Pancreas (tissue), 10 donors: ENCODE data around the gene VAT1. TPM values are rescaled to one million over a fixed set of nuclear protein-coding genes. Genes with fewer than 3 reads are reported as not detected.

ENCODE experiments used
- ATAC-seq, 4 donors: fragments of 200-7000 bp; cut with Tn5 transposase; one replicate each; pipeline versions ENCODE4 v1.8.0 to v1.9.1; 2020; ENCODE audit warnings: mild to moderate bottlenecking in 4 of 4, moderate library complexity in 4 of 4
- DNase-seq, 6 donors: peaks; one replicate each; pipeline ENCODE4 v3.0.0-alpha.2; 2020
- FAIRE-seq: peaks from 2 replicates; lab custom pipeline; 2012; peaks lifted over from hg19 to GRCh38; lab: Jason Lieb, UNC
- H3K27ac ChIP-seq, 4 donors: fragments of 200-600 bp; sonication (generic); 1 replicate in 3 of 4; 2 replicates in 1 of 4; pipeline versions ENCODE4 v1.5.0 to v1.8.0; 2020
- H3K27me3 ChIP-seq, 4 donors: fragments of 200-600 bp; one replicate each; pipeline ENCODE4 v1.8.0; 2021
- H3K36me3 ChIP-seq, 3 donors: fragments of 200-600 bp; sonication (generic) in 1 of 3; one replicate each; pipeline versions ENCODE4 v1.5.0 to v1.8.0; 2020 to 2021
- H3K4me1 ChIP-seq, 3 donors: fragments of 200-600 bp; one replicate each; pipeline ENCODE4 v1.8.0; 2021
- H3K4me3 ChIP-seq, 4 donors: fragments of 200-600 bp; sonication (generic) in 2 of 4; one replicate each; pipeline versions ENCODE4 v1.5.0 to v1.8.0; 2020 to 2021
- H3K9me3 ChIP-seq, 4 donors: fragments of 200-600 bp; one replicate each; pipeline ENCODE4 v1.8.0; 2021
- WGBS, 2 donors: extraction: QIAGEN DNeasy Blood & Tissue Kit; methylation state at CpG; one replicate each; pipeline ENCODE4 v1.1.7; 2013; 5-methylcytosine and 5-hydroxymethylcytosine counted together
- intact Hi-C, 3 donors: fragments of 100-400 bp; cut with DNase I; formaldehyde crosslinking; loops; one replicate each; pipeline versions ENCODE4 v1.11.1 to v1.14.2; 2022
- polyA plus RNA-seq, 2 donors: library from polyadenylated mRNA; stranded (reverse); fragments of 200-250 nt; gene quantifications; one replicate each; pipeline ENCODE4 v1.2.3, GENCODE V29; 2013
- total RNA-seq, 6 donors: library from RNA; stranded (reverse); fragmentation: NEBNext Ultra II Directional in 4 of 6; extraction: Animal tissue kit (Norgen Biotek cat#: 25700) in 4 of 6; gene quantifications; one replicate each; pipeline versions ENCODE4 v1.2.1 to v1.2.4, GENCODE V29; 2021 to 2023
- TF ChIP-seq, protein P1 (sequence below), 4 donors: fragments of 200-600 bp; sonication (generic) in 3 of 4; IDR thresholded peaks; one replicate each; pipeline versions ENCODE4 v1.5.0 to v1.8.0; 2021; ENCODE audit warnings: antibody characterized with exemption in 4 of 4
- donor health status: healthy with polysubstance abuse.
- donor health status: DM: no; HTN: no; CAD: no; lungs with moderate emphysema.
- donor health status: DM: no; HTN: no; CAD: no.
- donor health status: control.
- donor health status: control.
- donor health status: Bipolar disorder and iron deficiency.
- donor health status: DM: yes; HTN: yes; CAD: no.
- donor health status: DM: no; HTN: no; CAD: no.
- donor health status: DM: no; HTN: no; CAD: no.
- donor health status: DM: yes; HTN: yes; CAD: no.

The VAT1 gene
- total and polyA plus RNA-seq, 8 donors = 47.9 to 132 (median 77.1) TPM

DNA sequence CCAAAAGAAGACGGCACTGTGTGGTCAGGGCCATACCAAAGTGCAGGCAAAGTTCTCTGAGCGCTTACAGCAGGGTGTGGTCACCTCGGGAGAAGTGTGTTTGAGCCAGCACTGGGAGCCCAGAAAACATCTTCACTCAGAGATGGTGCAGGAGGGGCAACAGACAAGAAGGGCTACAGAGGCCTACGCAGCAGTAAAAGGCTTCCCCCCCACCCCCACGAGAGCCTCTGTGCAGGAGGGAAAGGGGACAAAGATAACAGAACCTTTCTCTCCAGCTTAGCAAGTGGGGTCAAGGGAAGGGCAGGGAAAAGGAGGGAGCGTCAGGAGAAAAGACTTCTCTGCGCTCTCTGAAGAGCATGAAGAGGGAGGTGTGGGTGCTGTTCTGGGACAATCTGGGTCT is 2.8 kb downstream of the VAT1 start:
- Histone ChIP-seq H3K36me3 (no peaks in the 10 kb centered on the region), H3K27me3 (no peaks in the 10 kb centered on the region), H3K4me3 (peak overlapping the region in 1 of 4 donors; percentile 7), H3K27ac (peak overlapping the region in 1 of 4 donors; percentile 12), H3K9me3 (no peaks in the 10 kb centered on the region), H3K4me1 (peaks cover 3 to 12% (median 5%) of the 10 kb centered on the region in 3 donors)
- 63% methylated on average over 7 of the region's 7 CpGs for WGBS, 2 donors
- intact Hi-C loops = no loop called here
- DNase-seq = no peak
- ATAC-seq = no peak
- TF ChIP-seq, protein P1, sequence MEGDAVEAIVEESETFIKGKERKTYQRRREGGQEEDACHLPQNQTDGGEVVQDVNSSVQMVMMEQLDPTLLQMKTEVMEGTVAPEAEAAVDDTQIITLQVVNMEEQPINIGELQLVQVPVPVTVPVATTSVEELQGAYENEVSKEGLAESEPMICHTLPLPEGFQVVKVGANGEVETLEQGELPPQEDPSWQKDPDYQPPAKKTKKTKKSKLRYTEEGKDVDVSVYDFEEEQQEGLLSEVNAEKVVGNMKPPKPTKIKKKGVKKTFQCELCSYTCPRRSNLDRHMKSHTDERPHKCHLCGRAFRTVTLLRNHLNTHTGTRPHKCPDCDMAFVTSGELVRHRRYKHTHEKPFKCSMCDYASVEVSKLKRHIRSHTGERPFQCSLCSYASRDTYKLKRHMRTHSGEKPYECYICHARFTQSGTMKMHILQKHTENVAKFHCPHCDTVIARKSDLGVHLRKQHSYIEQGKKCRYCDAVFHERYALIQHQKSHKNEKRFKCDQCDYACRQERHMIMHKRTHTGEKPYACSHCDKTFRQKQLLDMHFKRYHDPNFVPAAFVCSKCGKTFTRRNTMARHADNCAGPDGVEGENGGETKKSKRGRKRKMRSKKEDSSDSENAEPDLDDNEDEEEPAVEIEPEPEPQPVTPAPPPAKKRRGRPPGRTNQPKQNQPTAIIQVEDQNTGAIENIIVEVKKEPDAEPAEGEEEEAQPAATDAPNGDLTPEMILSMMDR (IDR thresholded peaks at IDR 0.05) = no peak
- FAIRE-seq = no peak

DNA sequence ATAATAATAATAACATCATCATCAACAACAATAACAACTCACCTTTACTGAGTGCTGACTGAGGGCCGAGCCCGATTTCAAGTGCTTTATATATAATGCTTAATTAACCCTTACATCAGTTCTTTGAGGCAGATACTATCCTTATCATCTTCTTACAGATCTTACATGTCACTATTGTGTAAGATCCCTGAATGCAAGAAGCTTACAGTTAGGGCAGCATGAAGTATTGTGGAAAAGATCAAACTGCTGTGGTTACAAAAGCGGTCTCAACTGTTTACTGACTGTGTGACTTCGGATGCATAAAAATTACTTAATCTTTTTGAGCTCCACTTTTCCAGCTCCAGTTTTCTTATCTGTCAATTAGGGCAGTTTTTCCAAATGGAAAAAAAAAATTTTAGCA is 3.3 kb downstream of the VAT1 start:
- H3K27me3 ChIP-seq = no peaks in the 10 kb centered on the region
- H3K9me3 ChIP-seq = no peaks in the 10 kb centered on the region
- FAIRE-seq (no peak), ATAC-seq (no peak), DNase-seq (no peak)
- H3K4me3 ChIP-seq = no peak overlapping the region
- TF ChIP-seq, protein P1 (IDR thresholded peaks at IDR 0.05) = no peak
- no peaks in the 10 kb centered on the region for H3K36me3 ChIP-seq
- intact Hi-C loops = no loop called here
- 49 to 52% methylated on average over 4 of the region's 4 CpGs for WGBS, 2 donors
- peaks cover 0 to 9% (median 5%) of the 10 kb centered on the region in 3 donors for H3K4me1 ChIP-seq
- no peak overlapping the region for H3K27ac ChIP-seq

DNA sequence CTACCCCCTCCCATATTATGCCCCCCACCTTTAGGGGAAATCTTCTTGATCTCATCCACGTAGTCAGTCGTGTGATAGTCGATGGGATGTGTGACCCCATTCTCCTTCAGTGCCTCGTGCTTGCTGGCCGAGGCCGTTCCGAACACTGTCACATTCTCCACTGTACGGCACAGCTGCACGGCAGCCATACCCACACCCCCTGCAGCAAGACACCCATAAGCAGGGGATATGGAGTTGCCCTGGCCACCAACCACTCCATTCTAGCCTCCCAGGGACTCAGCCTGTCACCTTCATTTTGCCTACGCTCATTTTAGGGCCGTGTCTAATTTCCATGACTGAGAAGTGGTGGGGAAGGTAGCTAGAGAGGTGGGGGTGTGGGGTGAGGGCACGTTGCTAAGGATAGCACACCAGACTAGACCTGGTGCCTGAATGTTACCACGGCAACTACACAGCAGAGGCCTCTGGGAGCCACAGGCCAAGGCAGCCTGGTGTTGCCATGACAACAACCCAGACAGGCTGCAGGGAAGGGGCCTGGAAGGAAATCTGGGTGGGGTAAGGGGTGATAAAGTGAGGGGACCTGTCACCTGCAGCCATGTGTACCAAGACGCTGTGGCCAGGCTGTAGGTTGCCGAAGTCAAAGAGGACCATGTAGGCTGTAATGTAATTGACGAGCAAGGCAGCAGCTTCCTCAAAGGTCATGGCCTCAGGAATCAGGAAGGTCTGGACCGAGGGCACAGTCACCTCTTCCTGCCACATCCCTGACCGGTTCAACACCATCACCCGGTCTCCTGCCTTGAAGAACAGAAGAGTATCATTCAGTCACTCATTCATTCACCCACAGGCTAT is 4.0 kb downstream of the VAT1 start:
- WGBS, 2 donors = 71% methylated on average over 19 of the region's 19 CpGs
- no peaks in the 10 kb centered on the region for H3K9me3 ChIP-seq
- H3K27ac ChIP-seq = no peak overlapping the region
- H3K4me3 ChIP-seq = no peak overlapping the region
- no peaks in the 10 kb centered on the region for H3K36me3 ChIP-seq
- peak in 1 of 6 donors; percentile 21 for DNase-seq
- no peak for FAIRE-seq
- no peaks in the 10 kb centered on the region for H3K27me3 ChIP-seq
- TF ChIP-seq, protein P1 (IDR thresholded peaks at IDR 0.05) = no peak
- H3K4me1 ChIP-seq = peaks cover 0 to 9% (median 5%) of the 10 kb centered on the region in 3 donors
- intact Hi-C loops = no loop called here
- peak in 2 of 4 donors; percentile 18 to 20 for ATAC-seq

DNA sequence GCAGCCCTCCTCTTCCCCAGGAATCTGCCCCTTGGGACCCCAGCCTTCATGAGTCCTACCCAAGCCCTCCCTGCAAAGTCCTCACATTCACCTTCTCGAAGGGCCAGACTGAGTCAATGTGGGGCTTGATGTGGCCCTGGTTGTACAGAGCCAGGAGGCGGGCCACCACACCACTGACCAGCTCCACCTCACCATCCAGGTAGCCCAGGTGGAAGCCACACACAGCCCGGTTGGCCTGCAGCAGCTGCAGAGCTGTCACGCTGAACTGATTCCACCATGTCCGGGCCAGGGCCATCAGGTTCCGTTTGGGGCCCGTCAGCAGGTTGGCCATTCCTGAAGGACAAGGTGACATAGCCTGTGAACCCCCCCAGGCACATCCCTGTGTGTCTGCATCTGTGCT is 6.0 kb downstream of the VAT1 start:
- no peak for FAIRE-seq
- intact Hi-C loops = no loop called here
- H3K4me1 ChIP-seq = peaks cover 0 to 4% (median 0%) of the 10 kb centered on the region in 3 donors
- TF ChIP-seq, protein P1 (IDR thresholded peaks at IDR 0.05) = no peak
- H3K27me3 ChIP-seq = no peaks in the 10 kb centered on the region
- ATAC-seq = no peak
- DNase-seq = peak in 1 of 6 donors; percentile 62
- no peaks in the 10 kb centered on the region for H3K36me3 ChIP-seq
- no peaks in the 10 kb centered on the region for H3K9me3 ChIP-seq
- H3K4me3 ChIP-seq = no peak overlapping the region
- H3K27ac ChIP-seq = no peak overlapping the region
- 87% methylated on average over 7 of the region's 7 CpGs for WGBS, 2 donors

DNA sequence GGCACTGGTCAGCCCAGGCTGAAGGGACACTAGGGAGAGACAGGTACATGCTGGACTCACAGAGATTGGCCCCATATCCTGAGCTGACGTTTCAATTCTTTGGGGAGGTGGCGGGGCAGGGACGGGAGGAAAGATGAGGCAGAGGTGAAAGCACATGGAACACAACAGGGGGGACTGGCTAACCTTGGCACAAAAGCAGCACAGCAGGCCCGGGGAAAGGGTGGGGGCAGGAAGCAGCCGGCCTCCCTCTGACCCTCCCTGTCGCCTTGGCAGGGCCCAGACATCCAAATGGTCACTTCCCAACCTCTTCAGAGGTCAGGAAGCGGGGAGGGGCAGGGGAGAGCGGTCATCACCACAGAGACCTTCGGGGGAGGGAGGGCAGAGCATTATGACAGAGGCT is 6.6 kb downstream of the VAT1 start:
- no peaks in the 10 kb centered on the region for H3K27me3 ChIP-seq
- 73 to 76% methylated on average over 9 of the region's 9 CpGs for WGBS, 2 donors
- TF ChIP-seq, protein P1 (IDR thresholded peaks at IDR 0.05) = no peak
- H3K4me1 ChIP-seq = peaks cover 0 to 4% (median 0%) of the 10 kb centered on the region in 3 donors
- no peaks in the 10 kb centered on the region for H3K9me3 ChIP-seq
- H3K4me3 ChIP-seq = no peak overlapping the region
- peak in 2 of 6 donors; percentile 18 to 50 for DNase-seq
- no peak for FAIRE-seq
- intact Hi-C loops = no loop called here
- no peaks in the 10 kb centered on the region for H3K36me3 ChIP-seq
- no peak overlapping the region for H3K27ac ChIP-seq
- ATAC-seq = no peak
